COLO829 (cell line): ENCODE measurements around the gene CCDC85A.

Experiments
- DNase-seq: peaks from one replicate; pipeline ENCODE4 v3.0.0; 2012; ENCODE audit warnings: low spot score

The CCDC85A gene

GRCh38 chr2:56192664-56193305 lies 9.0 kb downstream of the CCDC85A start:
- DNase-seq, result no peak

DNA sequence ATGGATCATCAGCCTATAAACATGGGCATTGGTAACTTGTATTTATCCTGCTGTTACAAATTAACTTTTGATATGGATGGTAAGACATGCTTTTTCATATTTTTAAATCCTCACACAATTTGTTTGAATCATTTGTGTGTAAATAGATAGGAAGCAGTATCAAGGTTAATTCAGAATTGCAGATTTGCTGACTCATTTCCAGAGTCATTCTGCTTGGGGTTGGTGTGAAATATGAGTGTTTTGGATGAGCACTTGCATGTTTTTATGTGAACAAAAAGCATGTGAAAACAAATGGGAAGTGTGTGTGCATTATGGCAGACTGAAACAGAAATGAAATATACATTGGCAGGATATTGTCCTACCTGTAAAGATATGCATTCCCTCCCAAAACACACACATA lies 11.8 kb downstream of the CCDC85A start:
- DNase-seq, result no peak

DNA sequence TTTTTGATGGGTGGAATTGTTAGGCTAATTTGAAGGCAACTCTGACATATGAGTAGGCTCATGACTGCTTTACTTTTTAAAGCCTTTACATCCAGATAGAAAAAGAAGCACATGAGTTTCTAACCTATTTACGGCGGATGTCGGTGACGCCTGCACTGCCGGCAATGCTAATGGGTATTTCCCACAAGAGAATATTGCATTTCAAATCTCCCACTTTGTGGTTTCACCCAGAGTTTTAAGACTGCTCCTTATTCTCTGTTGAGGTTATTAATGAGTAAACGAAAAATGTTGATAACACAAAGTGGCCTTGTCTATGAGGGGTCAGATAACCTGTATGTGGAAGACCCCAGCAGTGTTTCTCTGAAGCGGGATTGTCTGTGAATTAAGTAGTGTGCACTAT lies 14.0 kb downstream of the CCDC85A start:
- DNase-seq, result no peak

DNA sequence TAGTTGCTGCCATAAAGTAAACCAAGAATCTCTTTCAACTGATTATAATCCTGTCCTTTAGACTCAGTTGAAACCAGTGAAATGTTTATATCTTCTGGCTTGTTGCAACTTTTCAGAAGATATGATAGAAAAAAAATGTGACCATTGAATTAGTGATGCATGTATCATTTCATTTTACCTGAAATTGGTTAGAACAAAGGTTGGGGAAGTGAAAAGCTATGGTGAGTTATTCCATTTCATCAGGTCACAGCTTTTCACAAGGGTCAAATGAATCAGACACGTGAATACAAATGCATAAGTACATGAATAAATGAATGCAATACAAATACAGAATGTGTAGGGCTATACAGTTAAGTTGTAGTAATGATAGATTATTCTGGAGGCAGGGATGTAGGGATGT lies 15.1 kb downstream of the CCDC85A start:
- DNase-seq, result no peak

DNA sequence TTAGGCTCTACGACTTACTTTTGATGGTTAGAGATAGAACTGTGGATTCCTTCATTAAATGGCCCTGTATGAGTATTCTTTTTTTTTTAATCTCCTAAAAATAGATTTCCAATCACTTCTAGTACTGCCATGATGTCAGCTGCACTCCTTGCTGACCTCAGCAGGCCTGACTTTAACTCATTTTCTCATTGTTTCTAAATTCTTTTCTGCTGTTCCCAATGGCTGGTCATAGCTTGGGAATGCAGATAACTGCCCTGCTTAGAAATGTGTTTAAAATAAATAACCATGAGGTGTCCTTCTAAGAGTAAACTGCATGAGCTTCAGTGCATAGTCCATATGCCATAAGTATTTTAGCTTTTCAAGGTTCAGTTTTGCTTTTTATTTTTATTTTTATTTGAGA lies 15.7 kb downstream of the CCDC85A start:
- no peak for DNase-seq

DNA sequence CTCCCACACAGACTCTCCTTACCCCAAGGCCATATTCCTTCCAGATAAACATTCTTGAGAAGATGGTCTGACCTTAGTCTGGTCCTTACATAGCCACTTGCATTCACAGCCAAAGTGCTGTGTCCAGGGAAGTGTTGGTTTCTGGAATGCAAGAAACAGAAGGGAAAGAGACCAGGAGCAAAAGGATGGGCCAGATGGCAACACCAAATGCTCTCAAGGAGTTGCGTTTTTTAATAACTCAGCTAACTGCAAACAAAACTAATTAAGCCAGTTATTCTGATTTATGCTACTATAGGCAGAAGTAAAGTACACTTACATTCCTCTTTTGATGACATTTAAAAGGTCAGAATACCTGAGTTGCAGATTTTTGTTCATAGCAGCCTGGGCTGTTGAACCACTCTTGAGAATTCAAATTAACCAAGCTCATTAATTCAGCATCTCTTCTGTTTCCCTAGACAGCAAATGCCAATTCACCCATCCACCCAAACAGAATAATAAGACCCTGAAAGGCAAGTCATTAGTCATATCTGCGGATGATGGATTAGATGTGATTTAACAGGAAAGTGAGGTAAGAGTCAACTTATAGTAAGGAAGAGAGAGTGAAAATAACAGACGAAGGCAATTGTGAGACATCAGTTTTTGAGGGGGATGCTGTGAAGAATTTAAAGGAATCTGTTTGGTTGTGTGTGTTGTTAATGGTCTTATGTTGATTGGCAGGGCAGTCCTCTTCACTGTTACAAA lies 18.8 kb downstream of the CCDC85A start:
- no peak for DNase-seq

GRCh38 chr2:56204556-56204955 lies 20.8 kb downstream of the CCDC85A start:
- no peak for DNase-seq

- no peak for DNase-seq
Measured at GRCh38 chr2:56206250-56206649, 22.5 kb downstream of the CCDC85A start.

- DNase-seq, result no peak
Measured at GRCh38 chr2:56207760-56208159, 24.0 kb downstream of the CCDC85A start.

DNA sequence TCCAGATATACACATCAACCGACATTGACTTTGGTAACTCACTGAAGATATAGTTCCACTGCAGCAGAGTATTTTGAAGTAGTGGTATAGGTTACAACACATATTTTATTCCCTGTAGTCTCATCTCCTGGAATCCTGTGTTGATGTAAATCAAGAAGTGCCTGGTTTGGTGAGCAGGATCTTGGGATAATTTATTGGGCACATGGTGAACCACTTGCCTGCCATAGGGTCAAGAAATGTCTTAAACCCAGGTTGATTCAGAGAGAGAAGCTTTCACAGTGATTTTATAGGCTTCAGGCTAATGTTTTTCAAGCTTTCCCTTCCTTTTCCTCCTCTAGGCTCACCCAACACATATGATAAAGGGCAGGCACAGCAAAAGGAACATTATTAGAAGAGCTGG lies 24.6 kb downstream of the CCDC85A start:
- DNase-seq, result no peak

DNA sequence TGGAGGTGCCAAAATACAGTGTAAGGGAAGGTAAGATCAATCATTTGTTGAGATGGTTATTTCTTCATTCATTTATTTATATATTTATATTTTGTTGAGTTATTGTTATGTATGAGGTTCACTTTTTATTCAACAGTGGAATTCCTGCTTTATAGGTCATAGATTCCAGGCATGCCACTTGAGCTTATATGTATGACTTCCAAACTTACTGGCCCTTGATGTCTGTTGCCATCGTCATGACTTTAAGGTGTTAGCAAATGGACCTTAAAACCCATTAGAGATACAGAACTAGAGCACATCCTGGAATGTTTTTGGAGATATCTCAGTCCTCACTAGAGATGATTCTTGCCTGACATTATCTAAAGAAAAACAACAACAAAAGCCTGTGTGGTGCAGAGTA lies 25.9 kb downstream of the CCDC85A start:
- no peak for DNase-seq

DNA sequence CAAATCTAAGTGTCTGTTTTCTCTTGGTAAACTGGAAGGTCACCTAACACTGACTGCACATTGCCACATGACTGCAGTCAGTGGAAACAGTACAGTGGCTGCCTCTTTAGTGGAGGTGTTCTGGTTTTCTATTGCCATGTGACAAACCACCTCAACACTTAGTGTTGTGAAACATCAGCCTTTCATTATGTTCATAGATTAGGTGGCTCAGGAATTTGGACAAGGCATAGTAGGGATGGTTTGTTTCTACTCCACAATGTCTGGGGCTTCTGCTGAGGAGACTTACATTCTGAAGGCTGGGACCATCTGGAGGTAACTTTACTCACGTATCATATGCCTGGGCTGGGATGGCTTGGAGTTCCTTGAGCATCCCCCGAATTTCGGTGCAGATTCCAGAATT lies 26.5 kb downstream of the CCDC85A start:
- no peak for DNase-seq

GRCh38 chr2:56211048-56211447 lies 27.3 kb downstream of the CCDC85A start:
- DNase-seq, result no peak

GRCh38 chr2:56215911-56216310 lies 32.1 kb downstream of the CCDC85A start:
- no peak for DNase-seq

GRCh38 chr2:56217106-56217505 lies 33.3 kb downstream of the CCDC85A start:
- no peak for DNase-seq

DNA sequence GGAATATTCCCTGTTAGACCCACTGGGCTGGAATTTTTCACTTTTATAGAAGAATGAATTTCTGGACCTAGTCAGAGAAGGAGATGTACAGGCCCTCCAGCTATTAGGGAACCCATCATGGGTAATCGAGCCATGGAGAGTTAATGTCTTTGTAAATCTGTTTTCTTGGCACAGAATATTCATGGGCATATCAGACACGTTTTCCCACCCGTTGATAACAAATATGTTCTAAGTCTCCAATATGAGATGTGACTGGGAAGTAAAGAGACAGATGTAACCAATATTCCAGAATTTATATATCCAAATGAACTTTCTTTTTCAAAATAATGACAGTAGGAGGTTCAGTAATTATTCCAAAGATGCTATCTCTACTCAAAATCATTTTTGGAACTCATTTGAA lies 38.7 kb downstream of the CCDC85A start:
- DNase-seq, result no peak

- DNase-seq, result no peak
Measured at GRCh38 chr2:56224316-56224715, 40.5 kb downstream of the CCDC85A start.

DNA sequence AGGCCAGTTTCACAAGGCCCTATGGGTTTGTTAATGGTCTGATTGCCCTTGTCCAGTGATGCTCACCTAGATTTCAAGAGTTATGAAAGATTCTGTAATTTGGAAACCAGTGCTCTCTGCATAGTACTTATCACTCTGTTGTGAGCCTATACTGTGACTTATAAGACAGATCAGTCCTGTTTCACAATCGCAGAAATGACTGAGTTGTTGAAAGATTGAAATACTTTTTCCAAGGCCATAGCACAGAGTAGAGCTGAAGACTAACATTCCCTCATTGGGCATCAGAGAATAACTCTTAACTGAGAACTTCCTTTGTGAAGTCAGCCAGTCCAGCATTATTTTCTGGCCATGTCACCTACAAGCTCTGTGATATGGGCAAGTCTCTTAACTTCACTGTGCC lies 44.0 kb downstream of the CCDC85A start:
- no peak for DNase-seq

DNA sequence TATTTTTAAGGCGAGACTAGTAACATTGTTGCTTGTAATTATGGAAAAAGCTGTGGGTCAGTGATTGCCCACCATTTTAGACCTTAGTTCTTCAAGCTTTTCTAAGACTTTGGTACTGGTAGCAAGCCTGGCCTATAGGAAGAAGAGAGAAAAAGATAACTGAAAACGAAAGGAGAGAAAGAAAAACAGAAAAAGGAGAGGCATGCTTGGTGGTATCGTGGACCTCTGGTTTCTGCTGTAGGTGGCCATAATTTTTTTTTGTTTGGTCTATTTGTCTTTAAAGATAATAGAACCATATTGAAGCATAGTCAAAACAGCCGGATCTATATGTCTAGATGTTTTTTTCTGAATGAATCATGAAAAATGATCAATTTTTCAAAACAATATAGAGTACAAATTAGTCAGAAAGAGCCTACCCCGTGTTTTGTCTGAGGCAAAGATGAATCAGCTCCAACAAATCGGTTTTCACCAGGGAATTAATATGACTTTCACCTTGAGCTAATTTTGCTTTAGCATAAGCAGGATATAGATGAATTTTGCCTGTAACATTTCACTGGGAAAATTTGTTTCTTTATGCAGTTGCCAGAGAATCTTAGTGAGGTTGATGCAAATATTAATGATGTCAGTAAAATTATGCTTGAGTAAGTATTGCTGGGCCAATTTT lies 45.7 kb downstream of the CCDC85A start:
- DNase-seq, result no peak

- no peak for DNase-seq
Measured at GRCh38 chr2:56230156-56230555, 46.4 kb downstream of the CCDC85A start.

DNA sequence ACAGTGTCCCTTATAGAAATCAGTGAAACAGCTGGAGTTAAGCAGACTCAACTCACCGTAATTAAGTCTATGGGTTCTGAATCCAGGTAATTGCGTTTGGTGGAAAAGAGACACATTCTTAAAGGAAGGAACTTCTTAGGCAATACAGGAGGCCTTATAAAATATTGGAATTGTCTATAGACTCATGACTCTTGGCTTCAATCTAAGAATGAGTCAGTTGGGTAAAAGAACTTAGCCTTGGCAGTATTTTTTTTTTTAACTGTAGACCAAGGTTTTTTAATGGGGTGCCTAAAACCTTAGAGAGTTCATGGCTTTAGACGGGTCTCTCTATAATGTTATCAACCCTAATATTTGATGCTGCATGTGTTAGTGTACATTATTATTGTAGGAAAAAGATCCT lies 47.6 kb downstream of the CCDC85A start:
- no peak for DNase-seq

DNA sequence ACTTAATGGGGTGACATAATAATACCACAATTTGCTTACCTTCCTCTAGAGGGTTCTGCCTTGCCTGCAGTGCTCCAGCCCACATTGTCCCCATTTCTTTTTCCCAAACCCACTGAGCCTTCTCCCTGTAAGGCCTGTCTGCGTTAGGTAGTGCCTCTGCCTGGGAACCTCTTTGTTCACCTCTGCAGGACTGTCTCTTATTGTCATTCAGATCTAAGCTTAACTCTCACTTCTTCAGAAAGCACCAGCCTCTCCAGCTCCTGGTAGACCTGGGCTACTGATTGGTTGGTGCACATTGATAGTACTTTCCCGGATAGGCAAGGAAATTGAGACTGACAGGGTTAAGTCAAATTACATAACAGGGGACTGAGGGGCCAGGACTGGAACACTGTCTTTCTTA lies 49.1 kb downstream of the CCDC85A start:
- DNase-seq, result no peak

- DNase-seq, result no peak
Measured at GRCh38 chr2:56234241-56234640, 50.5 kb downstream of the CCDC85A start.

GRCh38 chr2:56239030-56239429 lies 55.2 kb downstream of the CCDC85A start:
- no peak for DNase-seq
